AG09309 (cell line): ENCODE data around the gene BCO1.

Experiments used
- DNase-seq: peaks from one replicate; pipeline ENCODE4 v3.0.0-alpha.2; 2010; ENCODE audit warnings: low read depth
- H3K4me3 ChIP-seq: 2 replicates; pipeline ENCODE4 v1.5.1; 2011; ENCODE audit warnings: mild to moderate bottlenecking, low read depth, low read length, moderate library complexity; ENCODE audit not compliant: control insufficient read depth
- CTCF ChIP-seq: IDR thresholded peaks from 2 replicates; pipeline ENCODE4 v1.5.1; 2011; ENCODE audit warnings: mild to moderate bottlenecking, low read depth, low read length, inconsistent platforms; ENCODE audit not compliant: insufficient read depth, control insufficient read depth; ENCODE audit errors: missing control alignments

The BCO1 gene

DNA sequence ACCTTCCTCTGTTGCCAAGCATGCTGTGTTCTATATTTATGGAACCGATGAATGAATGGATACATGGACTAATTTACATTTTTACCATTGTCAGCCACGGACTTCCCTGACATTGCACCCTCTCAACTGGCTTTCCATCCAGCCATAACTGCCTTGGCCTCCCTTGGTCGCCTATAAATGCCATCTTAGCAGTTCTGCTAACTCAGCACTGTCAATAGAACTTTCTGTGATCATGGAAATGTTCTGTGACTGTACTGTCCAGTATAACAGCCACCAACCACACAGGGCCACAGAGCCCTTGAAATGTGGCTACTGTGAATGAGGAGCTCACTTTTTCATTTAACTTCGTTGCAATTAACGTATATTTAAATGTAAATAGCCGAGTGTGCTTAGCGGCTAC, 8.7 kb upstream of the BCO1 start:
- no peak overlapping the region for H3K4me3 ChIP-seq
- no peak for TF ChIP-seq CTCF
- DNase-seq: no peak

- no peak overlapping the region for H3K4me3 ChIP-seq
- TF ChIP-seq CTCF: no peak
- no peak for DNase-seq
Measured at GRCh38 chr16:81231014-81231413, 7.5 kb upstream of the BCO1 start.

- DNase-seq: no peak
- TF ChIP-seq CTCF: no peak
- H3K4me3 ChIP-seq: no peak overlapping the region
Measured at GRCh38 chr16:81232740-81233367, 5.6 kb upstream of the BCO1 start.

DNA sequence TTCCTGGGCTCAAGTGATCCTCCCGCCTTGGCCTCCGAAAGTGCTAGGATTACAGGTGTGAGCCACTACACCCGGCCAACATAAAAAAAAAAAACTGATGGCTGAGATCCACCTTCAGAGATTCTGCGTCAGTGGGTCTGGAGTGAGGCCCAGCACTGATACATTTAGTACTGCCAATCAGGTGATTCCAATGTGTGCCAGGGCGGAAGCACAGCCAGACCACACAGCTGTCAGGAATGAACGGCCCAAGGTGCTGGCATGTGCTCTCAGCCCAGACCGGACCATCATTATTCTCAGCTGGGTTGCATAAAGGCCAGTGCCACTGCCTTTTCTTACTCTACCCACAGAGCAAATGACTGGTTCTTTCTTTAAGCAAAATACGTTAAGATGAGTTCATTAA, 1.2 kb upstream of the BCO1 start:
- DNase-seq: no peak
- TF ChIP-seq CTCF: no peak
- H3K4me3 ChIP-seq: no peak overlapping the region

GRCh38 chr16:81237942-81238295, 570 bp upstream of the BCO1 start:
- TF ChIP-seq CTCF: no peak
- no peak for DNase-seq
- H3K4me3 ChIP-seq: no peak overlapping the region

- TF ChIP-seq CTCF: no peak
- DNase-seq: no peak
- no peak overlapping the region for H3K4me3 ChIP-seq
Measured at GRCh38 chr16:81239367-81240121, 1.1 kb downstream of the BCO1 start.
